ENCODE results near the gene CFAP77.

- TF ChIP-seq ZNF274 (IDR thresholded peaks at IDR 0.05; ENCODE audit: low read depth, low read length) (no peak), YY1 (IDR thresholded peaks at IDR 0.05; ENCODE audit: insufficient read depth, insufficient read length) (no peak)
Measured at GRCh38 chr9:132575005-132575609, 165.1 kb downstream of the CFAP77 start.

Data from NT2/D1 (cell line).